Epidermal melanocyte (primary cell): ENCODE data around the gene PEMT.

Experiments used
- DNase-seq: peaks from one replicate; pipeline ENCODE4 v3.0.0; 2011; ENCODE audit warnings: low spot score; ENCODE audit not compliant: insufficient read length

PEMT gene

DNA sequence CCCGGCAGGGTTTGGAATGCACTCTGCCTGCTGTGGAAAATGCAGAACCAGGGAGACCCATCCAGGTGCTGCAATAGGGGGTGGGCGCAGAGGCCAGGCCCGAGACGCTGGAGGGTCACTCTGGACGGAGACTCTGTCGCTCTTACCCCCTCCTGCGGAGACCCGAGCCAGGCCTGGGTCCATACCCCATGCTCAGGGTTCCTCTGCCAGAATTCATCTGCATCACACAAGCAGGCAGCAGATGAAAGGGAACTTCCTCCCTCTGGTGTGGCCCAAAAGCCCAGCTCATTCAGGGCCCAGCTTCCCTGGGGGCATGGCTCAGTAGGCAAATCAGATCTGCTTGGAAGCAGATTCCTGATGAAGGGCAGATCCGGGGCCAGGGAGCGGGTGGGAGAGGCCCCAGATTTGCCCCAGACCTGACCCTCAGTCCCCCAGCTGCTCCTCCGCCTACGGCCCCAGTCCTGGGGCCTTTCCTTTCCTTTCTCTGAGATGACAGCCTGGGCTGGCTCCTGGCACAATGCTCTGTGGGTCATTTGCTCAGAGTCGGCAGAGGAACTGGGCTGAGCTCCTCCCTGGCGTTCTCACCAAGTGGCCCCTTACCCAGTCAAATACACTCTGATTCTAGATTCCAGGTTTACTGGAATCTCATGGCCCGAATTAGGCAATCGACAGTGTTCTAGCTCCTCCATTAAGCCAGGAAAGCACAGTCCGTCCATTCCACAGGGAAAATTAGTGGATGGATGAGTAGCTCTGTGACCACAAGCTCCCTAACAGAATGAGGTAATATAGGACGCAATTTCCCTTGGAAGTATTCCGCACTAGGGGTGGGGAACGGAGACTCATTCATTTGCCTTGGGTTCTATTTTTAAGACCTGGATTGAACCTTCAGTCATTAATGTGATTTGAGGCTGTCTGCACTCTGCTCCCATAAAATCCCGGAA, 76.2 kb downstream of the PEMT start:
- no peak for DNase-seq

DNA sequence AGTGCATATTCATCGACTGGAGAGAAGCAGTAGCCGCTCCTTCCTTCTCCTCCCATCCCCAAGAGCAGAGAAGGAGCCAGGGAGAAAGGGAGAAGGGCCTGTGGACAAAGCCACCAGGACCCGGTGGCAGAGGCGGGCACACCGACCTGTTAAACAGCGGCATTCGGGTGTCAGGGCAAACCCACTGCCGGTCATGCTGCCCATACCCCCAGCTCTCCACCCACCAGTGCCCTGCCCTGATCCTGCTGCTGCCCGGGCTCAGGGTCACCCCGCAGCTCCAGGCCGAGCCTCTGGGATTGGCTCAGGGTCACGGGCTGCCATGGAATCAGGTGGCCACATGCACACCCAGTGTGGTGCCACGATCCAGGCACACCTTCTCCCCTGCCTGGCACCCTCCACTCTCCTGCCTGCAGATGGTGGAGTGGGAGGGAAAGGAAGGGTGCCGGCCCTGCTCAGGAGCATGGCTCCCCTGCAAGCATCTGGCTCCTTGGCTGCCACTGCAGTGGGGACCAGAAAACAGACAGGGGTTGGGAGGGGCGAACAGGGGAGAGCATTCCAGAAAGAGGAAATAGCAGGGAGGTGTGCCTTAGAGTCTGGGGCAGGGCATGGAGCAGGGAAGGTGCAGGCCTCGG, 77.0 kb downstream of the PEMT start:
- no peak for DNase-seq

DNA sequence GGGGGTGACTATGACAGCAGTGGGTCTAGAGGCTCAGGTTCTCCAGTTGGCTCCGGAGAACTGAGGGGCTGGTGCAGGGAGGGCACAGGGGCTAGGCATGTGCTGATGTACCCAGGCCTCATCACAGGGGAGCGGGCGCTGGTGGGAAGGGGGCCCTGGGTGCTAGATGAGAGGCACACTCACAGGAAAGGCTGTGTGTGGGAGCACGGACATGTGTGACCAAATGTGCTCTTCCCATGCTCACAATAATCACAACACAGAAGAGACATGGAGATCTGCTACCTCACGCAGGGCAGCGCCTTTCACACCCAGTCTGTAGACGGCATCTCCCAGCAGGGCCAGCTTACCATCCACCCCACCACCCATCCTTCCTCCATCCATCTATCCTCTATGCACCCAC, 77.9 kb downstream of the PEMT start:
- DNase-seq = no peak

DNA sequence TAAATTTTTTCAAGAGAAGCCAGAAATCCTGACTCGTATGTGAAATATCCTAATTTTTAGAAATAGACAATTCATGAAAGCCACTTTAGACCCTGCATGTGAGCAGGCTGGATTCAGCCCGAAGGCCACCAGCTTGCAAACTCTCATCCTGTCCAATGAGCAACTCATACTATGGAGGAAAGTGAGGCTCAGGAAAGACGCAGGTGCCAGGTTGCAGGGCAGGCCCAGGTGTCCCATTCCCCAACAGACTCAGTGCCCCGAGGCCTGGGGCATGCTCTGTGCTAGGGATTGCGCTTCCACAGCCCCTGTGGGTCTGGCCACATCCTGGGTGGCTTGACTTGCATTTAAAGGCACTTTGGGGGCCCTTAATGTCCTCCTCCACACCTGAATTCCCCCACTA, 78.6 kb downstream of the PEMT start:
- no peak for DNase-seq

DNA sequence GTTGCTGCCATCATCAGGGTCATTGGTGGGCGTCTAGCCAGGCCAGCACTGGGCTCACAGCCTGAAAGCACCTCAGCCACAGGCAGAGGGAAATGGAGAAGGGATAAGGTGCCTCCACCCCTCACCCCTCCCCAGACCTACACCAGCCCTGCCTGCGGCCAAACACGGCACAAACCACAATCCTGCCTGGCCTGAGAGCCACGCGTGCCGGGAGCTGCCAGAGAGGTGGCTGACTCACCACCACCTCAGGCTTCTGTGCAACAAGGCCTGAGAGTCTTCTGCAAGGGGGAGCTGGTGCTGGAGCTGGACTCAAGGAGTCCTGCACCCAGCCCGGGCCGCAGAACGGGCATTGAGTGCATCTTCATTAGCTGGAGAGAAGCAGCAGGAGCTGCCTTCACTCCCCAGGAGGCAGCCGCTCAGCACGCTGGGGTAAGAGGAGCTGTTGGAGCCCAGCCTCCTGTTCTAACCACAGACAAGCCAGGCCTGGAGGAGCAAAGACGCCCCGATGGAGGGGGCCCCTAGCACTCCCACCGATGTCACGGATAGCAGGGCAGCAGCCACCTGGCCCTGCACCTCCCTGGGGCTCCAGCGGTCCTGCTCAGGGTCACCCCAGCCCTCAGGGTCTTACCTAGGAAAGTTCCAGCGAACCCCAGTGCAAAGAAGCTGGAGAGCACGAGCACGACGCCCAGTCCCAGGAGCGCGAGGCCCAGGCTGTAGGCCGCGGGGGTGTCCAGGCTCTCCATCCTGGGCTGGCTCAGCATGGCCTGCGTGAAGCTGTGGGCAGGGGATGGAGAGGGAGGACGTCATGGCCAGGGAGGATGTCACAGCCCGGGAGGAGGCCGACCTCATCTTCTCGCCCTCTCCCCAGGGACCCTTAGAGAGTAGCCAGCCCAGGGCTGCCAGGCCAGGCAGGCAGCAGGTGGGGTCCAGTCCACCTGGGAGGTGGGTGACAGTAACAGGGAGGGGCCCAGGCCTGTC, 79.3 kb downstream of the PEMT start:
- DNase-seq = peak; percentile 64

DNA sequence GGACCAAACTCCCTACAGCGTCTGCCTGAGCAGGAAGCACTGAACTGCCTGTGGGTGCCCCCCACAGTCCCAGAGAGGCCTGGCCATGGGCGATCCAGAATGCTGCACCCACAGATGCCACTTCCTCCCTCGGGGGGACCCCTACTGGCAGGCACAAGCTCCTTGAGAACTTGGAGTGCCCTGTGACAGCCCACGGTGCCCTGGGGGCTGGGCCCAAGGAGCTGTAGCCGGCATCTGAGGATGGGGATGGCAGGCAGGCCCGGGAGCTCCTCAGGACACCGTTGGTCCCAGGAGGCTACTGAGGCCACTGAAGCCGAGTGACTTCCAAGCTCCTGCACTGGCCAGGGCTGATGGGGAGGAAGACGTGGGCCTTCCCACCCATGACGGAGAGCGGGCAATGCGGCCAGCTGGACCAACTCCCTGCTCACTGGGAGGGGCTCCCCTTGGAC, 80.2 kb downstream of the PEMT start:
- DNase-seq = no peak

DNA sequence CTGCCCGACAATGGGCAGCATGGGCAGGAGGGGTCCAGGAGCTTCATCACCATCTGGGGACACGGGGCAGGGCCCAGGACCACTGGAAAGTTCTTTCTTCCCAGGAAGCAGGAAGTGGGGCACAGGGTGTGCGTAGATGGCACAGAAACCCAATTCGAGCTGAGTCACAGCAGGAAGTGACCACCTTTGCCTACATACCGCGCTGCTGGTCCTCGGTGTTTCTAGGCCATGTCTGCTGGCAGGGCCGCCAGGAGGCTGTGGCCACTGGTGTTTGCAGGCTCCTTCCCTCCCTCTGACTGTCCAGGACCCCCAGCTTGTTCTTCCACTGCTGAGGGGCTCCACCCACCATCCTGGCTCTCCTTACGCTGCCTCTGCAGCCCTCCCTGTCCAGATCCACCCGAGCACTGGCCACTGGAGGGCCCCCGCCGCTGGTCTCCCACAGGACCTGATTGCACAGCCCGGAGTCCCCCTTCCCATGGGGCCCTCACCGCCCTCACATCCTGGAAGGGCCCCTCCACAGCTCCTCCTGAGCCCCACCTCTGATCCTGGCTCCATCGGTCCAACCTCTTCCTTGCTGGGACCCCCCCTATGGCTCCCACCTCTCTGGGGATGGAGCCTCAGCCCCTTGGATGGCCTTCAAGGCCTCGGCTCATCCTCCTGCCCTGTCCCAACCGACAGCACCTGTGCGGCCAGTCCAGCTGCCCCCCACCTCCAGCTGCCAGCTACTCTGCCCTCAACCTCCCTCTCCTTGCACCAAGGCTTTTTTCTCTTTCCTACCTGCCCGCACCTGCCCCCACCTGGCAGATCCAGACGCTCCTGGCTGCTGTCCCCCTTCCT, 80.8 kb downstream of the PEMT start:
- no peak for DNase-seq

DNA sequence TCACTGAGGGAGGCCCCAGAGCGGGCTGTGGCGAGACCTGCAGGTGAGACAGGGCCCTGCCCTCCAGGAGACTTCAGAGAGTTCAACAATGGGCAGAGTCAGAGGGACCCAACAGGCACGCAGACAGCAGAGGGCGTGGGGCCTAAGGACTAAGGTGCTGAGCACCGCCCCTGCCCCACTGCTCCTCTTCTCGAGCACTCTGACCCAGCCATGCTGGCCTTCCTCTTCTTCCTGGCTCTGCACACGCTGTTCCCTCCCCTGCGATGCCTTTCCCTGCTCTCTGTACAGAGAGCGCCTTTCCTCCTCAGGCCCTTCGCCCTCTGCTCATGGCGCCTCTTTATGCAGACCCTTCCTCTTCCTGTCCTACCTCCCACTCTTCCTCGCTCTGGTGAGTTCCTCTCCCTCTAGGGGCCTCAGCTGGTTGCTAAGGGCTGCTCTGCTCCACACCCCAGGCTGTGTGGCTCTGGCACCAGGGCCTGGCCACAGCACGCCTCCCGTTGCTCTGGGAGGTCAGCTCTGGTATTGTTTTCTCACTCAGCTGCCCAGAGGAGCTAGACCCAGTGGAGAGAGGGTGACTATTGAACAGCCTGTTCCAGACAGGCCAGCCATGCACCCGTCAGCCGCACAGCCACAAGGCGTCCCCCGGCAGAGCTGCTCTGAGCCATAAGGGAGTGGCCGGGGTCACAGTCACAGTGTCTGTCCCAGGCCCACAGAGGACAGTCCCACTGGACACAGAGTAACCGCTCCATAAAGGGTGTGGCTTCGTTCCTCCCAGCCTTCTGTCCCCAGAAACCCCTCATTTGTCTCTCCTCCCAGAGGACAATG, 81.7 kb downstream of the PEMT start:
- no peak for DNase-seq

DNA sequence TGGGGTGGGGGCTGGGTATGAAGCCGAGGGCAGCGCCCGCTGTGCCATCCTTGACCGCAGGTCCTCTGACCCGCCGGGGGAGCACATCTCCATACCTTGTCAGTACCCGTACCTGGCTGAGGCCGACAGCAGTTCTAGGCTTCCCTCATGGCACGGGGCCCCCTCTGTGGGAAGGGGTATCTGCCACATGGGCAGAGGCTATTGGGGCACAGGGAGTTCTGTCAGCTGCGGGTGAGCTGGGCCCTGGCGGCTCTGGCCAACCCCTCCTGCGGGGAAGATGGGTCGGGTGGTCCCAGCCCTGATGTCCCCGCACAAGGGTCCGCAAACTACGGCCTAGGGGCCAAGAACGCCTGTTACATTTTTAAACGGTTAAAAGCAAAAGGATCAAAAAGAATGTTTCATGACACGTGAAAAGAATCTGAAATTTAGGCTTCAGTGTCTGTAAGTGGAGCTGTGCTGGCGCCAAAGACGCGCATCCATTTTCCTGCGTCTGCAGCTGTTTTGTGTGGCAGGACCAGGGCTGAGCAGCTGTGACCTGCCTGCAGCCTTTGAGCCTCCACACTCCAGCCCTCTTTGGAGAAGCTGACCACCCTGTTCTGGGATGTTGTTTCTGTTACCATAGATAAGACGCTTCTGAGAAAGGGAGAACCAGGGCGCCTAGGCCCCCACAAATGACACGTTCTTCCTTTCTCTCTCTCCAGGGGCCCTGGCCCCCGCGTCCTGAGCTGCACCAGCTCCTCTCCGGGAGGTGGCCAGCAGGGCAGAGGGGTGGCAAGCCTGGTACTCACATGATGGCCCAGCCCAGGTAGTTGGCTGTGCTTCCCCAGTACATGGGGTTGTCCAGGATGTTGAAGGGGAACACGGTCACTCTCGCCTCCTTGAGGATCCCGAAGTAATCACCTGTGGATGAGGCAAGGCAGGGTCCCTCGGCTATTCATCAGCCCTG, 82.6 kb downstream of the PEMT start:
- no peak for DNase-seq

DNA sequence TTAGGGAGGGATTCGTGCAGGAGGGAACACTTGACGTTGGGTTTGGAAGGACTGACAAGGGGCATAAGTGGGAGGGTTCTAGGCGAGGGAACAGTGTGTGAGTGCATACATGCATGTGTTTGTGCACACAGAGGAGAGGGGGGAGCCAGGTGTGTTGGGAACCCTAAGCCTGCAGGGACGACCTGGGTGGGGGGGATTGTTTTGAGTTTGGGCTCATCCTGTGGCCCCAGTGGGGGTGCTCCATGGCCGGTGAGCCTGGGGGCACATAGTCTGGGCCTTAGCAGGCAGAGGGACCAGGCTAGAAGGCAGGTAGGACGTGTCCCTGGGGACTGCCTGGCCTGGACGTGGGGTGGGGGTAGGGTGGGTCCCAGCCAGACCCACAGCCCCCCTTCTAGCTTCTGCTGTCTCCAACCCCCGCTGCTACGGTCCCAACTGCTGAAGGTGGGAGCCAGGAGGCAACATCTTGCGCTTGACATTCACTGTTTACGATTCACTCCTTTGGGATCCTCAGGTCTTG, 83.4 kb downstream of the PEMT start:
- no peak for DNase-seq

DNA sequence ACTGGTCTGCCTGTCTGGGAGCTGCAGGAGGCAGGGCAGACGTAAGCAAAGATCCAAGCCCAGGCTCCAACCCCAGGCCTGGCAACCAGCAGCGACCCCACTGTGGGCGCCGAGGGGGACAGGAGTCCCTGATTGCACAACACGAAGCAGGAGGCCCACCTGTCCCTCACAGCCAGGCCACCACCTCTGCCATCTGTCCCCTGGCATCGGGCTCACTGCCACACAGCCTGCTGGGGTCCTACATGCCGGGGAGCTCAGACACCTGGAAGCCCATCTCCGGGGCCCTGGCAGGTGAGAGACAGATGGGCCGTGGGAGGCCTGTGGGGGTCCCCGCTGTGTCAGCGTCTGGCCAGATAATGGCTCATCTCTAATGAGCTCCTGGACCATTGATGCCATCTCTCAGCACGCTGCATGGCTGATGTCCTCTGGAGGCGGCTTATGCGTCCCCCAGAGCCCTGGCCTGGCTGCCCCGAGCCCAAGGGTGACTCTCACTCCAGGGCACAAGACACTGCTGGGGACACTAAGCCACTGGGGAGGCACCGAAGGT, 84.0 kb downstream of the PEMT start:
- no peak for DNase-seq

DNA sequence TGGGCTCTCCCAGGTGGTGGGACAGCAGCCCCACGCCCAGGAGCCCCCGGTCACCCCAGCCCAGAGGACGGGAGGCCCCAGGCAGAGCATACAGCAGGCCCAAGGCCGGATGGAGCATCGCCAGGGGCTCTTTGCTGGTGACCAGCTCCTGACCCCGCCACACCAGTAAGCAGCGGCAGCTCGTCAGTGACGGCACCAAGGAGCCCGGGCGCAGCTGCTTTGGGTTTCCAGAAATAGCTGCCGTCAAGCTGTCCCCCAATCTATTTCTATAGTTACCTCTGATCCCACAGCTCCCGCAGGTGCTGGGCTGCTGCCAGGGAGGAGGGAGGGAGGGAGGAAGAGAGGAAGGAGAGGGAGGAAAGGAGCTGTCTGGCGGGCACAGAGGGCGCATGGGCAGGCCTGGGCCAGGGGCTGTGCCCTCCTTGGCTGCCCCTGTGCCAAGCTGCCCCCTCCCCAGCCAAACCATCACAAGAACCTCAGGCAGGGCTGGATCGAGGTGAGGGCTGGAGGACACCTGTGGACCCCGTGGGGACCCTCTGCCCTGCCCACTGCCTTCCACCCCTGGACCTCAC, 84.5 kb downstream of the PEMT start:
- no peak for DNase-seq

DNA sequence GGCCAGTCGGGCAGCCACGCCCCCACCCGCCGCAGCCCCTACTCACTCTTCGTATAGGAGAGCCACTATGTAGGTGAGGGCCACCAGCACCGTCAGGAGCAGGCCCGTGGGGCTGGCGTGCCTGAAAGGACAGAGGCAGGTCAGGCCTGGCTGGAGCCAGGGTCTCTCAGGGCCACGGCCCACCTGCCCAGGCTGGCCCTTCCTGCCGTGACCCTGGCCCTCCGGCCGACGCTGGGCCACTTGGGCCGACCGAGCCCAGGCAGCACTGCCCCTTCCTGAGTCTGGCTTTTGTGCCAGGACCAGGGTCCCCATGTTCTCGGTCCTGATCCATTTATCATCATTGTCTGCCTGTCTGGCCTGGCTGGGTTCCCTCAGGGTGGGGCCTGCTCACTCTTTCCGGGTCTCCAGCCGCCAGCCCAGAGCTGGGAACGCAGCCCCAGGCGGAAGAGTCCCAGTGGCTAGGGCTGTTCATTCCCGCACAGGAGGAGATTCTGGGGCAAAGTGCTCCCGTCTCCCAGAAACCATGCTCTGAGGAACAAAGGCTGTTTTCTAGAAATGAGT, 85.2 kb downstream of the PEMT start:
- no peak for DNase-seq

DNA sequence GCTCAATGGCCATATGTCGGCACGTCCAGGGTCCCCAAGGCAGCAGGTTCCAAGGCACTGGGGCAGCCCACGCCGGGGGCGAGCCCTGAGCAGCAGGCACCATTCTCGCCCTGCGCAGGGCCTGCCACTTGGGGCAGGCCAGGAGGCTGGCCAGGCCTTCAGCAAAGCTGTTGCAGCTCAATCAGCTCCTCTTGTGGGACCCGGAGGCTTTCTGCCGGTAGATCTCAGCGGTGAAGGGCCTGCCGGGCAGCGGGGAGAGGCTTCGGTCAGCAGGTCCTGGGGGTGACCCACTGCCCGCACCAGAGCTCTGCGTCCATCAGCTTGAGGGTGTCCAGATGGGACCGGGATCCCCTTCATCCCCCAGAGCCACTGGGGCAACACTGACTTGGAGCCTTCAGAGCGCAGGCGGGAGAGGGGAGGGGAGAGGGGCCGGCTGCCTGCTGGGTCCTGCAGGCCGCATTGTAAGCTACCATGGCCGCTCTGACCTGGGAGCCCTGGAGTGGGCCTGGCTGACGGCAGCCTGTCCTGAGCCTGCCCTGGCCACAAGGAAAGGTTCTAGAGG, 85.8 kb downstream of the PEMT start:
- no peak for DNase-seq

DNA sequence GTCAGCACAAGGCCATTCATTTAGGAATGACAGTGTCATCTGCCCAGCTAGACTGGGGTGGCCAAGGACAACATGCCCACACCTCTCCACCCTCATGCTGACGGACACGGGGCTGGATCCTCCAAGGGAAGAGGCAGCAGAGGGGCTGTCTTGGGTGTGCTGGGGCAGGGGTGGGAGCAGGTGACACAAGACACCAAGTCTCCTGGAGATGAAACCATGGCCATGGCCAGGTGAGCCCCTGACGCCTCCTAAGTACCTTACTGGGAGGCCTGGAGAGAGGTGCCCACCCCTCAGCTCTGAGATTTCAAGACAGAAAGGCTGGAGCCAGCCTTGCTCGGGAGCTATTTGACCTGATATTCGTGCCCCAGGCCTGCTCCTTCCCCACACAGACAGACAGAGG, 86.4 kb downstream of the PEMT start:
- no peak for DNase-seq

DNA sequence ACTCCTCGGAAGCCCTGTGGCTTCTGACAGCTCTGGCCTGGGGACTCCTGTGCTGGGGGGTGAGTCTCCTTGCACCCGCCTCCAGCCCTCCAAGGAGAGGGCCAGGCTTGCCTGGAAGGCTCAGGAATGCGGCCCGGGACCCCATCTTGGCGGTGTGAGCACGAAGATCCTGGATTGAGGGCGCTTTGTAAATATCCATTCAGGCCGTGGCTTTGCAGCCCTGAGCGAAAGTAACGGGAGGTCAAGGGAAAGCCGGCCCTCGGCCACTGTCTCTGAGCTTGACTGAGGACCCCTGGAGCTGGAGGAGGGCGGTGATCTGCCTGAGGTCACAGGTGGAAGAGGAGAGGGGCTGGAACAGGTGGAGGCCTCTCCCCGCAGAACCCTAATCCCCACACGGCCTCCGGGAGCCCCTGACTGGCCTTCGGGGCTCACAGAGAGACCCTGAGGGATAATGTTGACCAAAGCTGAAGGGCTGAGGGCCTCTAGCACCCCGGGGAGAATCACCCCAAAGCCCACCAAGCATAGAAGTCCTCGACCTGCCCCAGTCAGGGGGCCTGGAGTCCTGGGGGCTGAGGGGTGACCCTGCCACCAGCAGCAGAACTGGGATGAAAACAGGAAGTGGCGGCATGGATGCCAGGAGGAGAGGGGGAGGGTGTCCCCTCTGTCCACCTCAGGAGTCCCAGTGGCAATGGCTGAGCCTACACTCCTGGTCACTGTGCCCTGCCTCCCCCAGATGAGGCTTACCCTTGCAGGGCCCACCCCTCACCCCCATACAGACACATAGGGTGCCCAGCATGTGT, 87.0 kb downstream of the PEMT start:
- DNase-seq = no peak
